SK-N-SH (cell line): ENCODE results near the gene SLAMF7.

Experiments
- CTCF ChIP-seq: fragments of 200-600 bp; sonication (generic); IDR thresholded peaks from 2 replicates; pipeline ENCODE4 v1.6.1; 2017; ENCODE audit warnings: antibody characterized with exemption, mild to moderate bottlenecking, moderate library complexity
- POLR2AphosphoS5 ChIP-seq: IDR thresholded peaks from 2 replicates; pipeline ENCODE4 v1.6.1; 2012; ENCODE audit warnings: low read depth, low read length
- RCOR1 ChIP-seq: fragments of 150-350 bp; IDR thresholded peaks from 2 replicates; pipeline ENCODE4 v1.6.1; 2017; ENCODE audit warnings: antibody characterized with exemption, low read length

GRCh38 chr1:160755461-160755860 lies 16.4 kb downstream of the SLAMF7 start:
- TF ChIP-seq RCOR1 (no peak), POLR2AphosphoS5 (no peak), CTCF (no peak)
